ENCODE results near the gene SFMBT2.

The SFMBT2 gene

DNA sequence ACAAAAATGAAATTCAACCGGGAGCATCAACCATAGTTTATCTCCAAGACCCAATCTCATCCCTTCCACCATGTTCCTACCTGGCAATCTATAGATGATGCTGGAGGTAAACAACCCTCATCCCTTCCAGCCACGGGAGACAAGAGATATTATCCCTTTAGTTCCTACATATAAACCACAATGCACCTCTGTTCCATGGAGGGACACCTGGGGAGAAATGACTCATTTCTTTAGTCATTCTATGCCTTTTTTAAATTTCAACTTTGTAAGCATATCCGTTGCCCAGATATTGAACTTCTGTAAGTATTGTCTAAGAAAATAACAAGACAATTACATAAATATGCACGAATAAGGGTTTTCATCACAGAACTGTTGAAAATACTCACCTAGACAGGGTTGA, 15.5 kb upstream of the SFMBT2 start:
- in situ Hi-C loops (cut with MboI; ENCODE audit: low sequenced_read_pairs), result no loop called here

DNA sequence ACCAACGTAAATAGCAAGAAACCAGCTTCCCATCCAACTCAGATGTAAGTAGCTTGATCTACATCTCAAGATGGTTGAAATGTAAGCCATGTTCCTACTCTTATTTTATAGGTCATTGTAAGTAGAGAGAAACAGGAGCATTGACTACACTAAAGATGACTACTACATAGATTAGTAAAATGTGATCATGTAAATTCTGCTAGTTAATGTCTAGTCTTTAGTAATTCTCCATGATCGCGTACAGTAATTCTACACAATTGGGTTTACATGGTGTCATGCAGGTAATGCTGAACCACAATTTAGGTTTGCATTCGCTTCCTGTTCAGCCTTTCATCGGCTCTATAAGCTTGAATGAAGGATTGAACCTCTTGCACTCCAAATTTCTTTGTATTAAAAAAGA, 14.9 kb upstream of the SFMBT2 start:
- in situ Hi-C loops (cut with MboI; ENCODE audit: low sequenced_read_pairs), result no loop called here

GRCh38 chr10:7424919-7425318, 14.1 kb upstream of the SFMBT2 start:
- in situ Hi-C loops (cut with MboI; ENCODE audit: low sequenced_read_pairs), result no loop called here

DNA sequence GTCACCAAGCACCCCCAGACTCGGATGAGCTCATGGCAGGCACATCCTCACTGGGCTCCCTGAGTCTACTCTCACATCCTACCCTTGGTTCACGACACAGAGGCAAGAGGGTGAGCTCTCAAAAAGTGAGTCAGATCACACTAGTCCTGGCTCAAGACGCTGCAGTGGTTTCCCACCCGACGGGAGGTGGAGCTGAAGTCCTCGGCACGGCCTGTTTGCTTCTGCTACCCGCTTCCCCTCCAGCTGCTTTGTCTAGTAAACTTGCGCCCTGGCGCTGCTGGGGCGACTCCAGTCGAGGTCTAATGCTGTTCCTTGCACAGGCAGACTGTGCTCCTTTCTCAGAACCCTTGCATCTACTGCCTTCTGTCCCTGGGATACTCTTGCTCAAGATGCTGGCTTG, 13.5 kb upstream of the SFMBT2 start:
- in situ Hi-C loops (cut with MboI; ENCODE audit: low sequenced_read_pairs), result no loop called here

GRCh38 chr10:7423521-7423920, 12.7 kb upstream of the SFMBT2 start:
- in situ Hi-C loops (cut with MboI; ENCODE audit: low sequenced_read_pairs), result no loop called here

DNA sequence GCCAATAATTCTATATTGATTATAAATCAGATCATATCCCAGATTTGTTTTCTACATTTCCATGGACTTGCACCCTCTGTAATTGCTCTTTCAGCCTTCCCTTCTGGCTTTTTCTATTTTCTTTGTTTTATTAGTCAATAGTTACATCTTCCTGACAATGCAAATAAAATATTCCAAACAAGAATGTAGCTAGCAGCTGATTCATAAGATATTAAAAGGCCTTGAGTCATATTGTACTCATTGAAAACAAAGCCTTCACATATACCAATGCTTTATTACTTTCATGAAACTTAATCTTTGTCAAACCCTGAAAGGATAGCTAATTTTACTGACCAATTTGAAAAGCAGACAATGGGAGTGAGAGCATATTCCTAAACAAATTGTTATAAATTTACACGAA, 10.7 kb upstream of the SFMBT2 start:
- in situ Hi-C loops (cut with MboI; ENCODE audit: low sequenced_read_pairs), result no loop called here

- in situ Hi-C loops (cut with MboI; ENCODE audit: low sequenced_read_pairs), result no loop called here
These were observed 9.2 kb upstream of the SFMBT2 start for GRCh38 chr10:7419998-7420397.

DNA sequence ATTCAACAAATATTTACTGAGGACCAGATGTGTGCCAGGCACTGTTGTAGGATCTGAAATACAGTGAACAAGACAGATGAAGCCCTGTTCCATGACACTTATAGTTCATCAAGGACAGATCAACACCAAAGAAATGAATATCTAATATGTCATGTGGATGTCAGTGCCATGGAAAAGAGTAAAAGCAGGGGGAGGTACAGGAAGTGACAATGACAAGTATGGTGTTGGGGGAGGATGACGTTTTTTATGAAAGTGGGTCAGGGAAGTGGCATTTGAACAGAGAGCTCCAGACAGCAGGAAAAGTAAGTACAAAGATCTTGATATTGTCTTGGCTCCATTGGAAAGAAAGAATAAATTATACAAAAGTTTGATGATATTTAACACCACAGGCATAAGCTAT, 7.0 kb upstream of the SFMBT2 start:
- in situ Hi-C loops (cut with MboI; ENCODE audit: low sequenced_read_pairs), result no loop called here

DNA sequence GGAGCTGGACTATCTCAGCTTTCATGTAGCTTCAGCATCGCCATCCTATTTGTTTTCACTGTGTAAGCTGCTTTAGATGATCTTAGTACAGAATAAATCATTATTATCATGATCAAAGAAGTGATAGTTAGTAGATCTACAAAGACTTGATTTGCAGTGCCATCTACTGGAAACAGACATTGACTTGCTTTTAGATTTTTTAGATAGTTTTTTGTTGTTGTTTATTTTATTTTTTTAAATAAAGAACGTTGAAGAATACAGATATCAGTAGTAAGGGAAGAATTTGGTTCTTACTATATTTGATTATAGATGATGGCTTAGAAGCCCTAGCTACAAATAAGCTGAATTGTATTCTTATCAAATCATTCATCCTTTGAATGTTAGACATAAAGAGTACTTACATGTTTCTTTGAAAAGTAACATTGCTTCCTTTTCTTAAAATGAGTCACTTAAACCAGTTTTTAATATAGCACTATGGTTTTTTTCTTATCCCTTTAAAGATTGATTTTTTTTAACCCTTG, 6.3 kb upstream of the SFMBT2 start:
- in situ Hi-C loops (cut with MboI; ENCODE audit: low sequenced_read_pairs), result no loop called here

DNA sequence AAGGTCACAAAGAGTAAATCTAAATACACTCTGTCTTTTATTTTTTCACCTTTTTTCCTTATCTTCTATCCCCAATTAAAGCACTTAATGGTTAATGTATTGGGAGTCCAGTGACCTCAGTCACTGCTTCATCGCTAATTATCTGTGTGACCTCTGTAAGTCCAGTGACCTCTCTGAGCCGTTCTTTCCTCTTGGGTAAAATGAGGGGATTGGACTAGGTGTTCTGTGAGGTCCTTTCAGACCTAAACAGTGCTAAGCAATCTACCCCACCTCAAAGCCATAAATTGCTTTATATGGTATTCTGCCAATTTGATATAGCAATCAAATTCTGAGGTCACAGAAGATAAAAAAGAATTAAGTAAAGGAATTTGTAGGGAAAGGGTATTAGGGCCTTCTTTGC, 3.9 kb upstream of the SFMBT2 start:
- in situ Hi-C loops (cut with MboI; ENCODE audit: low sequenced_read_pairs), result no loop called here

DNA sequence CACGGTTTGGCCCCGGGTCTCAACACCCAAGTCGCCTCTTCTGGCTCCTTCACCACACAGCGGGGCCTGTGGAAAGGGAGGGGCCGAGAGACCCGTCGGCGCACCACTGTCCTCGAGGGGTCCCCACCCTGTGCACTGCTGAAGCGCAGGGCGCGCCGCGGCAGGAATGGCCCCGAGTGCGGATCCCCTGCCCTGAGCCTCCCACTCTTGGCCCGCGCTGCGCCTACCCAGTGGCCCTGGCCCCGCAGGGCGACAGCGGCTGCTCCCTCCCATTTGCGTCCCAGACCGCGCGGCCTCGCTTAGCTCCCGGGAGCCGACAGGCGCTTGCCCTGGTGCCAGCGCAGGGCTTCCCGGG, 2.1 kb upstream of the SFMBT2 start:
- in situ Hi-C loops (cut with MboI; ENCODE audit: low sequenced_read_pairs), result no loop called here

DNA sequence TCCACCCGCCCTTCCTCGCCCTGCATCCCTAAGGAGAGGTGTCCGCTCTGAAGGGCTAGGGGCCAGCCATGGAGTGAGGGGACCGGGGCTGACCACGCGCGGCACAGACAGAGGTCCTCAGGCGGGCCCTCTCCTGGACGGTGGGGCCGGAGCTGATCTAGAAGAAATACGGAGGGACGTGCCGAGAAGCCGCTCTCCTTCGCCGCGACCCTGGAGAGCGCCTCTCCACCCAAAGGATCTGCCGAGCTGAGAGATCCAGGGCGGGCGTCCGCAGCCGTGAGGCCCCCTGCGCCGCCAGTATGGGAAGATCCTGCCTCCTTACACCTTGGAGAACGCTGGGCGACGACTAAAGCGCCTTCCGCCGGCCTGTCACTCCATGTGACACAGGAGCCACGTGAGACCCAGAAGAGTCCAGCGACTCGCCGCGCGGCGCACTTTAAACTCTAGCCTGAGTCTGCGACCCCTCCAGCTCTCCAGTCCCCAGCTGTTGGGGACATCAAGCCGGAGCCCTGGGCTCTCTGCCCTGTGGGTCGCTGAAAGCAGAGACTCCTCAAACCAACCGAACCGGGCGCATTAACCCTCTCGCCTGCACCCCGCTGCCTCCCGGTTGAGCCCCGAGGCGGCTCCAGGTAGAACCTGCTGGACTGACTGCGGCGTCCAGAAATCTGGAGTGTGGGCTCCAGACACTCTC, 1.5 kb upstream of the SFMBT2 start:
- in situ Hi-C loops (cut with MboI; ENCODE audit: low sequenced_read_pairs), result no loop called here

DNA sequence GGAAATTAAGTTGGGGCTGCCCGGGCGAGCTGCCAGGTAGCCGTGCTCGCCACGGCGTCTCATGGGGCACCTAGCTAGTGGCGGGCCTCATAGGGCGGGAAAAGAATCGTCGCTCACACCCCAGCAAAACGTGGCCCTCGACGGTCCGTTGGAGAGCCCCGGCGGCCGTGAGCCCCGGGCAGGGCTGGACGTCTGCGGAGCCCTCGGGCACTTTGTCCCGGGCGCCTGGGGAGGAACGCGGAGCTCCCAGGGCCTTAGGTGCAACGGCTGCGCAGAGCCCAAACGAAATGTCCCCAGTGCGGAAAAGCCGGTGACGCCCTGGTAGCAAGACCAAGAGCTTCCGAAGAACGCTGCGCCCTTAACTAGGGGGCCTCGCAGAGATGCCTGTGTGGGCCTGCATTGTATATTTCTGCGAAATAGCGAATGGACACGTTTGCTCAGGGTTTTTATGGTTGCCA, 866 bp upstream of the SFMBT2 start:
- in situ Hi-C loops (cut with MboI; ENCODE audit: low sequenced_read_pairs), result no loop called here

GRCh38 chr10:7410301-7410861, 453 bp downstream of the SFMBT2 start:
- in situ Hi-C loops (cut with MboI; ENCODE audit: low sequenced_read_pairs), result no loop called here

DNA sequence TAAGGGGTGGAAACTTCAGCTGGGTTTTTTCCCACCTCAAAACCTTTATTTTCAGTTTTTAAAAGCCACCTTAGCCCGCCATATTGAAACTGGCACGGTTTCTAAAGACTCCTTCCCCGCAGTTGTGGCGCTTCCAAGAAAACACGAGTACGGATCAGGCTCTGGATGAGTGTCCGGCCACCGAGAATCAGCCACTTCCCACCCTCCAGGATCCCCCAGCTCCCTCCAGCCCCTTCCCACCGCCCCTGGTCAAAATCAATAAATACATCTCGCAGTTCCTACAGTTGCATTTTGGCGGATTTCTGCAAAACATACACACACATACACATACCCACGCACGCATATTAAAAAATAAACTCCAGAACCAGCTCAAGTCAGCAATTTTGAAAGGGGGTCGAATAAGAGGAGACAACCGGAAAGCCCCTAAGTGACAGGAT, 1.1 kb downstream of the SFMBT2 start:
- in situ Hi-C loops (cut with MboI; ENCODE audit: low sequenced_read_pairs), result no loop called here

- in situ Hi-C loops (cut with MboI; ENCODE audit: low sequenced_read_pairs), result no loop called here
These were observed 1.6 kb downstream of the SFMBT2 start for GRCh38 chr10:7409045-7409731.

- in situ Hi-C loops (cut with MboI; ENCODE audit: low sequenced_read_pairs), result no loop called here
These were observed 2.4 kb downstream of the SFMBT2 start for GRCh38 chr10:7408291-7409044.

GRCh38 chr10:7407368-7408290, 3.2 kb downstream of the SFMBT2 start:
- in situ Hi-C loops (cut with MboI; ENCODE audit: low sequenced_read_pairs), result no loop called here

DNA sequence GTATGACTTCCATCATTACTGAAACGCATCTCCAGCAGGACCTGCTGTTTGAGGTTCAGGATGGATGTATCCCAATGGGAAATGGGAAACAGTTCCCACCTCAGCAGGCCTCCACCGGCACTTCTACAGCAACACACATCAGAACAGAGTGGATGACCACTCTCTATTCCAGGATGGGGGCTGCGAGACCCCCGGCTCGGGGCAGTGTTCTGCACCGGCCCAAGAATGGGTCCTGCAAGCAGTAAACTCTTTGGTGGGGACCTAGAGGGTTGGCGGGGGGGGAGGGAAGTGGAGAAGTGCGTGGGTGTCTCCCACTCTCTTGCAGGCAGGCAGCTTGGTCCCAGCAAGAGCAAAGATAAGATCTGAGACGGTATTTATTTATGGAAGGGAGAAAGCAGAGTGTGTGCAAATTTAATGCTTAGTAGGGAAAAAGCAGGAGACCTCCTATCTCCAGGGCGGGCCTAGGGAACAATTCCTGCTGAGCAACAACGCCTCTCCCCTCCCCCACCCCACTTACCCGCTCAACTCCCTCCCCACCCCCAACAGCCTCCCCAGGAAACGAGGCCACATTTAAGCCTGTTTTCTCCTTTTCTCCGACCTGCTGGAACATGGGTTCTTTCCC, 4.0 kb downstream of the SFMBT2 start:
- in situ Hi-C loops (cut with MboI; ENCODE audit: low sequenced_read_pairs), result no loop called here

GRCh38 chr10:7405637-7406036, 5.2 kb downstream of the SFMBT2 start:
- in situ Hi-C loops (cut with MboI; ENCODE audit: low sequenced_read_pairs), result no loop called here
